ENCODE results near the gene ADCY4.

The ADCY4 gene

DNA sequence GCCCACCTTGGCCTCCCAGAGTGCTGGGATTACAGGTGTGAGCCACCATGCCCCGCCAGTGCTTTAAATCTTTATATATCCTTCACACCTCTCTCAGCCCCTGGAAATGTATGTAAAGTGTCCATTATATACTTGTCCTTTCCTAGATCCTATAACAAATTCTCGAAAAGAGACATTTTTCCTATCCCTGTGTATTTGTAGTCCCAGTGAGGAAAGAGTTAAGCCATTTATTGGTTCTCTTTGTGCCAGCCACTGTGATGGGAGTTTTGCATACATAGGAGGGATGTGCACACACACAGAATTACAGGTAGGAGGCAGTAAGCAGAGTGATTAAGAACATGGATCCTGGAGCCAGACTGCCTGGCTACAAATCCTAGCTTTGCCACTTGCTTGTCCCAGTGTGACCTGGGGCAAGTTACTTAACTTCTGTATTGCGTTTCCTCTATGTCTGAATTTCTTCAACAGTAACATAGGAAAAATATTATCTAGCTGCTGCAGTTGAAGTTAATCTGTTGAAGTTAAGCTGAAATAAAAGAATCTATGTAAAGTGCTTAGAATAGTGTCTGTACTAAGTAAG, 61.4 kb downstream of the ADCY4 start:
- peaks cover 3% of the 10 kb centered on the region for H3K9me3 Mint-ChIP-seq
- no peaks in the 10 kb centered on the region for H3K27me3 Mint-ChIP-seq
- no peak for ATAC-seq
- peaks cover 60% of the 10 kb centered on the region for H3K4me1 Mint-ChIP-seq
- no peak overlapping the region for H3K4me3 Mint-ChIP-seq
- peaks cover 10% of the 10 kb centered on the region for H3K36me3 Mint-ChIP-seq
- H3K27ac Mint-ChIP-seq: peak overlapping the region; percentile 94

DNA sequence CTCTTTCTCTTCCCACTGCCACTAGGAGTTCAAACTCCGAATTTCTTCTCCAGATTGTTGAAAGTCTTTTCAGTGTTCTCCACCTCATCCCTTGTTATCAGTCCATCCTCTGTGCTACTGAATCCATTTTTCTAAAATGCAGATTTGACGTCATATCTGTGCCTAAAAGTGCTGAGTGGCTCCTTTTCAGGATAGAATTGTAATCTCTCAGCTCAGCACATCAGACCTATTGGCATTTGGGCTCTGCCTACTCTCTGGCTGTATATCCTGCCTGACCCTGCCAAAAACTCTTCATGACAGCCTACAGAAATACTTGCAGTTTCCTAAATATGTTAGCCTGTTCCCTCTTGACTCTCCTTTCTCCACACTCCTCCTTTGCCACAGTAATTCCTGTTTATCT, 62.4 kb downstream of the ADCY4 start:
- H3K36me3 Mint-ChIP-seq: peaks cover 6% of the 10 kb centered on the region
- ATAC-seq: no peak
- H3K9me3 Mint-ChIP-seq: no peaks in the 10 kb centered on the region
- H3K27ac Mint-ChIP-seq: peak overlapping the region; percentile 94
- peak overlapping the region; percentile 97 for H3K4me3 Mint-ChIP-seq
- peaks cover 50% of the 10 kb centered on the region for H3K4me1 Mint-ChIP-seq
- no peaks in the 10 kb centered on the region for H3K27me3 Mint-ChIP-seq

DNA sequence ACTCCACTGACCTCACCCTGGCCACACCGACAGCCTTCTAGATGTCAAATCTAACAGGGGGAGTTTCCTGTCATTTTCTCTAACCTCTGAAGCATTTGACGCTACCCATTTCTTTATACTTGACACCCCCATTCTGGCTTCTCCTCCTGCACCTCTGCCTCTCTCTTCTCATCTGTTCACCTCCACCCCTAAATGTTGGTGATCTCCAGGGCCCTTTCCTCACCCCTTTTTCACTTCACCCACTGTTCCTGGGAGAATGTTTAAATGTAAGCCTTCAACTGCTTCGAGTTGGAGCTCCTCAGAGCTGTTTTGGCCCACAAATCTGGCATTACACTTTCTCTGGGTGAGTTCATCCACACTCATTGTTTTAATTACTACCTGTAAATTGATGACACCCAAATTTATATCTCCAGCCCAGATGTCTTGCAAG, 63.0 kb downstream of the ADCY4 start:
- peaks cover 12% of the 10 kb centered on the region for H3K36me3 Mint-ChIP-seq
- H3K4me3 Mint-ChIP-seq: peak overlapping the region; percentile 97
- H3K9me3 Mint-ChIP-seq: no peaks in the 10 kb centered on the region
- no peak for ATAC-seq
- no peaks in the 10 kb centered on the region for H3K27me3 Mint-ChIP-seq
- peaks cover 49% of the 10 kb centered on the region for H3K4me1 Mint-ChIP-seq
- H3K27ac Mint-ChIP-seq: peak overlapping the region; percentile 94

DNA sequence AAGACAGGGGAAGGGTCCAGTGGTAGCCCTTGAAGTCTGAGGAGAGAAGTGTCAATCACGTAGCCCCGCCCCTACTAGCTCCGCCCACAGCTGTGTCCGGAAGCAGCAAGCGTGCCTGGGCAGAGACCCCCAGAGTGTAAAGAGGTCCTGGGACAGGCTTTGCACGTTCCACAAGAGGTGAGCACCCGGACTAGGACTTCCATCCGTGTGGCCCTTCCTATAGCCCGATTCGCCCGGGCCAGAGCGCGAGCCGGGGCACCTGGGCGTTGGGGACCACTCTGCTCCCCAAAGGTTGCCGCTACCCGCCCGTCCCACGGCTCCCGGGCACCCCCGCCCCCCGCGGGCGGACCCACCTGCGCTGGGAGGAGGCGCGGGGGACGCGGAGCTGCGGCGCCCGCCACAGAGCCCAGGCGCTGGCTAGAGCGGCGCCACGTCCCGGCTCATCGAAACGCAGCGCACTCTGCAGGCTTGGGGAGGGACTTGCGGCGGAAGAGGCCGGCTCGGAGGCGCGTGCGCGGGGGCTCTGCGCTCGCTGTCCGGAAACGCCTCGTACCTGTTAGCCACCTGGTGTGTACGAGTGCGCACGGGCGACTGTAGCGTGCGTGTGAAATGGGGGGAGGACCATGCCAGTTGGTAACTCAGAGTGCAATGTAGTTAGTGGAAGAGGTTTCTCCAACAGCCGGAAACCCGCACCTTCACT, 63.6 kb downstream of the ADCY4 start, which contains the start of gene RABGGTA:
Gene RABGGTA (minus strand): TSS at position 464 of the 700 bp plus-strand sequence. CDS start 482 bp downstream, outside the sequence.
- ATAC-seq: peak; percentile 94
- Mint-ChIP-seq H3K4me3 (peak within 1 kb of the TSS; percentile 97), H3K27me3 (no peaks in the 10 kb centered on the region), H3K4me1 (peaks cover 50% of the 10 kb centered on the region), H3K36me3 (peaks cover 18% of the 10 kb centered on the region), H3K27ac (peak within 1 kb of the TSS; percentile 94), H3K9me3 (no peaks in the 10 kb centered on the region)

DNA sequence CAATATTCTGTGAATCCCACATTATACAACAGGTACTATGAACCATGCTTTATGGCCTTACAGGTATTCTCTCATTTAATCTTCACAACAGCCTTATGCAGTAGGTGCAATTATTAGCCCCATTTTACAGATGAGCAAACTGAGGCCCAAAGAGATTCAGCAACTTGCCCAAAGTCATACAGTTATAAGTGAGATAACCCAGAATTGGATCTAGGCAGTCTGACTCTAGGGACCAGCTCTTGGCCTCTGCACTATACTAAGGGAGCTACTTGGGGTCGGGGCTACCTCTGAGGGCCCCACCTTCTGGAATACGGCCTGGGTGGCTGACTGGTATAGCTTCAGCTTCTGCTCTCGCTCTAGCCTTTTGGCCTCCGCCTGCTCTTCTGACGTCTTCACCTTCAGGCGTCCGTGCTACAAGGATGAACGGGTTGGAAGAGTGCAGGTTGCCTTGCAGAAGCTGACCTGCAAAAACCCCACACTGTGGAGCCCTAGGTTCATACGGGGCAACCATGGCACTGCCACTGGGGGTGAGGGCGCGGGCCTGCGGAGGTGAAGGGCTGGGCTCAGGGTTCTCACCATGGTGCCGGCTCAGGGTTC, 64.2 kb downstream of the ADCY4 start:
- H3K4me1 Mint-ChIP-seq: peaks cover 49% of the 10 kb centered on the region

DNA sequence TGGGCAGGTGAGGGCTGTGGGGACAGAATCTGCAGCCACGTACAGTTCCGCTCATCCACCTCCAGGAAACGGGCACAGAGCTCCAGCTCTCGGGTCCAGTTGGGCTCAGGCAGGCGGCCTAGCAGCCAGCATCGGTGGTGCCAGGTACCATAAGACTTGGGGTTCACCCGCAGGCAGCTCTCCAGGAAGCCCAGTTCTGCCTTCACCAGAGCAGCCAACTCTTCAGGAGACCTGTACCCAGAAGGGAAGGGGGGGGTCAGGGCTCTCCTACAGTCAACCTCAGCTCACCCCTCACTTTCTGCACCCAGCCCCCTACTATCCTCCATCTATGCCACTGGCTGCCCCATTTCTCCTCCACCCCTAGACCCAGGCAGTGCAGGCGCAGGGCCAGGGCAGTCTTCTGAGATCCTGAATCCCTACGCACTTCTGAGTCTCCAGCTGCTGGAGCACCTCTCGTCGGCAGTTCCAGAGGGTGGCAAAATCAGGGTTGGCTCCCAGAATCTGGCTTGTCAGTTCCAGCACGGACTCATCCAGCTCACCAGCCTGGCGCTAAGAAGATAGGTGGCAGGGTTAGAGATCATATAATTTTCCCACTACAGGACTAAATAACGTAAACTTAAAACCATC, 64.8 kb downstream of the ADCY4 start:
- peaks cover 43% of the 10 kb centered on the region for H3K4me1 Mint-ChIP-seq
- H3K4me3 Mint-ChIP-seq: peak overlapping the region; percentile 97
- peaks cover 21% of the 10 kb centered on the region for H3K36me3 Mint-ChIP-seq
- H3K27ac Mint-ChIP-seq: no peak overlapping the region
- H3K27me3 Mint-ChIP-seq: no peaks in the 10 kb centered on the region
- no peaks in the 10 kb centered on the region for H3K9me3 Mint-ChIP-seq
- ATAC-seq: no peak

More for the DNA sequence above, 64.2 kb downstream of the ADCY4 start:
- Mint-ChIP-seq H3K4me3 (peak overlapping the region; percentile 97), H3K36me3 (peaks cover 21% of the 10 kb centered on the region), H3K9me3 (no peaks in the 10 kb centered on the region), H3K27me3 (no peaks in the 10 kb centered on the region), H3K27ac (peak overlapping the region; percentile 94)
- no peak for ATAC-seq

DNA sequence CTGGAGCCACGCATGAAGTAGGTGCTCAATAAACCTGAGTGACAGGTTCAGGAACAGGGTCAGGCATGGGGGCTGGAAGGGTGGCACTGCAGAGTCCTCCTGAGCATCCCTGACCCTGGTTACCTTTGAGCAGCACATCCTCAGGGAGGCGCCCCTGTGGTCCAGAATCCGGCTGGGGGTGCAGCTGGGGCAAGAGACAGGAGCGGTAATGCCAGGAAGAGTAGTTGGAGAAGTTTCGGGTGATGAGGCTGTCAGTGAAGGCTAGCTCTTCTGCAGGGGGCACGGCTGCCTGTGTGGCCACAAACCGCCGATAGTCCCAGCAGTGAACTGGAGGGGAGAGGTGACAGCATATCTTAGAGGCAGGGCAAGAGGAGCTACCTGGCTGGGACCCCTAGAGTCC, 65.5 kb downstream of the ADCY4 start:
- Mint-ChIP-seq H3K4me1 (peaks cover 40% of the 10 kb centered on the region), H3K4me3 (no peak overlapping the region), H3K36me3 (peaks cover 21% of the 10 kb centered on the region), H3K27me3 (no peaks in the 10 kb centered on the region), H3K9me3 (no peaks in the 10 kb centered on the region), H3K27ac (no peak overlapping the region)
- no peak for ATAC-seq
